Fibroblast of pulmonary artery (primary cell): ENCODE data around the gene KRT25.
A peak's percentile ranks its signal among the peaks of the same experiment; 100 is the strongest.

Experiments
- DNase-seq: peaks from one replicate; pipeline ENCODE4 v3.0.0-alpha.2; 2010; ENCODE audit warnings: low read depth
- H3K4me3 ChIP-seq: replicated peaks from 2 replicates; pipeline ENCODE4 v1.5.1; 2011; ENCODE audit warnings: low read depth, mild to moderate bottlenecking, control low read depth, low read length, moderate library complexity
- TF ChIP-seq, protein P1 (sequence below): IDR thresholded peaks from 2 replicates; pipeline ENCODE4 v1.5.1; 2011; ENCODE audit warnings: mild to moderate bottlenecking, control low read depth, low read length, inconsistent platforms; ENCODE audit errors: missing control alignments

Gene KRT25

DNA sequence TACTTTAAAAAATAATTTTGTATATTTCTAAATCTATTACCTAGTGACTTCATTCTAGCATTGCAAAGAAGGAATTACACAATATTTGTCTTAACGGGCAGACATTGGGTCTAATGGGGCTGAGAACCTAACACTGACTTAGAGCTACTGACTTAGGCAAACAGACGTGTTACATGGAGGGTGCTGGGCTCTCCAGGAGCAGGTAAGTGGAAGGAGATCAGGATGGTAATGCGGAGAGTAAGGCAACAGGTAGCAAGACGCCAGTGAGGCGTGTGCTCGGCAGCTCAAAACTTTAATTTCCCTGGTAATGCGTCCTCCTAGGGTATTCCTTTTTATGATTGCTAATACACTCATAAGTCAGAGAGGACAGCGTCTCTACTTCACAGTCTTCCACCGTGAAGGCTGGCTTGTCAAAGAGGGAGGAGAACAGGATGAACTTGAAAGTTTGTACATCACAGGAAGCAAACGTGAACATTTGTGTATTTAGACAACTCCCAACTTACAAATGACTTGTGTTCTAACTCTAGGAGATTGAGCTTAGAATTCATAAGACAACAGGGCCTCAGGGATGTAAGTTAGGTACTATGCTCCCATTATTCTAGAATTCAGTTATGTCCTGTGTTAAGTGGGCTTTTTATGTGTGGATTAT lies 40.0 kb upstream of the KRT25 start:
- TF ChIP-seq, protein P1, sequence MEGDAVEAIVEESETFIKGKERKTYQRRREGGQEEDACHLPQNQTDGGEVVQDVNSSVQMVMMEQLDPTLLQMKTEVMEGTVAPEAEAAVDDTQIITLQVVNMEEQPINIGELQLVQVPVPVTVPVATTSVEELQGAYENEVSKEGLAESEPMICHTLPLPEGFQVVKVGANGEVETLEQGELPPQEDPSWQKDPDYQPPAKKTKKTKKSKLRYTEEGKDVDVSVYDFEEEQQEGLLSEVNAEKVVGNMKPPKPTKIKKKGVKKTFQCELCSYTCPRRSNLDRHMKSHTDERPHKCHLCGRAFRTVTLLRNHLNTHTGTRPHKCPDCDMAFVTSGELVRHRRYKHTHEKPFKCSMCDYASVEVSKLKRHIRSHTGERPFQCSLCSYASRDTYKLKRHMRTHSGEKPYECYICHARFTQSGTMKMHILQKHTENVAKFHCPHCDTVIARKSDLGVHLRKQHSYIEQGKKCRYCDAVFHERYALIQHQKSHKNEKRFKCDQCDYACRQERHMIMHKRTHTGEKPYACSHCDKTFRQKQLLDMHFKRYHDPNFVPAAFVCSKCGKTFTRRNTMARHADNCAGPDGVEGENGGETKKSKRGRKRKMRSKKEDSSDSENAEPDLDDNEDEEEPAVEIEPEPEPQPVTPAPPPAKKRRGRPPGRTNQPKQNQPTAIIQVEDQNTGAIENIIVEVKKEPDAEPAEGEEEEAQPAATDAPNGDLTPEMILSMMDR: no peak
- no peak for DNase-seq
- no peak overlapping the region for H3K4me3 ChIP-seq

DNA sequence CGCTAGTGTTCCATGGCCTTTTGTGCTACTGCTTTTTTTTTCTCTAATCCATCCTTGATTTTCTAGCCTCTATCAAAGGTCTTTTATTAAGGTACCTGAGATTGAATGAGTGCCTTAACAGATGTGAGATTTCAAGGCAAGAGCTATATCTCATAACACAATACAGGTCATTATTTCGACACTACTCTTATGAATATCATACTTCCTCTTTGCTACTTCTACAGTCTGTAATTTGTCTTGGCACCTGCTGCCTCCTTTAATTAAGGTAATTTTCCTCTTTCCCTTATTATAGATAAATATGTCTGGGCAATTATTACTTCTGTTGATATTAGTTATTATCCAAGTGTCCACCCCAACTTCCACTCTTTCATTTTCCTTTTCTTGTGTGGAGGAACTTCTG lies 39.3 kb upstream of the KRT25 start:
- DNase-seq: no peak
- TF ChIP-seq, protein P1: no peak
- H3K4me3 ChIP-seq: no peak overlapping the region

DNA sequence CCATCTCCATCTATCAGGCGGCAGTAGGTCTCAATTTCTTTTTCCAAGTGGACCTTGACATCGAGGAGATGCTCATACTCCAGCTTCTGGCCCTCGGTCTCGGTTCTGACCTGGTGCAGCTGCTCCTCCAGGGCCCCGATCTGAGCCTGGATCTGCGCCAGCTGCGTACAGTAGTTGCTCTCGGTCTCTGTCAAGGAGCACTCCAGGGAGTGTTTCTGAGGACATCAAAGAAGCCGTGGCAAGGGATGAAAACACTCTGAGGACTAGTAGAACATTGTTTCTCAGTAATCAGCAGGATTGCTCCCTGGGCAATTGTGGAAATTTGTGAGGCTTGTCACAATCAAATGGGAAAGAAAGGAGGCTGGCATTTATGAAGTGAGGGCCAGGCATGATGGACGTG lies 38.7 kb upstream of the KRT25 start:
- no peak for DNase-seq

DNA sequence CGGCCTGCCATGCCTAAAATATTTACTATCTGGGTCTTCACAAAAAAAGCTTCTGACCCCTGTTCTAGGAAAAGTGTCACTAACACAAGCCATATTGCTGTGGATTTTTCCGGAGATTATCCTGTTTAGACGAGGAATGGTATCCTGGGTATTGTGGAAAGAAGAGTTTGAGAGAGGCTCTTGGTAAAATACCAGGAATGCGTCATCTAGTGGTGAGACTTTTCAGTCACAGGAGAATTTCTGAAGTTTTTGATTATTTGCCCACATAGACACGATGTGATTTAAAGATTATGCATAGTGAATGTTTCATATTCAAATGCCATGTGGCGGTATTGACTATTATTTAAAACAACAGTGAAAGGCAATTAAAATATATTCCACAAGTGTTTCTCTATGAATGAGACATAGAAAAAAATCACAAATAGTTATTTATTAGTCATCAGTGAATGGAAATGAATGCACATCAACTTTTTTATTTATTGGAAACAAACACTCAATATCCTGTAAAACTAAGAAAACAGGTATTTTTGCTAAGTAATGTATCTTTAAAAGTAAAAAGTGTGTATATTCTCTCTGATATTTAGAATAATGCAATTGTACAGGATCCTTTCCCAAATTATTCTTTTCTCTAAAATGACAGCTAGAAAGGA lies 36.8 kb upstream of the KRT25 start:
- TF ChIP-seq, protein P1: peak; percentile 72
- DNase-seq: peak; percentile 65
- no peak overlapping the region for H3K4me3 ChIP-seq

More for the DNA sequence above, 38.7 kb upstream of the KRT25 start:
- no peak overlapping the region for H3K4me3 ChIP-seq
- TF ChIP-seq, protein P1: no peak

DNA sequence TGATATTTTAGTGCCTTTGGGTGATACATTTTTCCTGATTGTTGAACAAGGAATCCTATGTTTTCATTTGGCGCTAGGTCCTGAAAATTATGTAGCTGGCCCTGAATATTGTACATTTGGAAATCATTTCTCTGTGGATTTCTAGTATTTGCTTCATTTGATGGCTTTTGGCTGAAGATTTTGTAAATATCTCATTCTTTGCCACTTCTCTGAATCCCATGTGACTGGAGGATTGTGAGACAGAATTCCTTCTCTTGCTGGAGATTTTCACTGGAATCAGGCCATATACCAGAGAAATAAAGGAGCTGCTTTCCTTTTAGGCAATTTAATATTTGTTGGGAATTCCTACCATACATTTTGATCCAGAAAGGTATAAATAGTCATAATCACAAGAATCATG lies 36.0 kb upstream of the KRT25 start:
- DNase-seq: no peak
- TF ChIP-seq, protein P1: no peak
- no peak overlapping the region for H3K4me3 ChIP-seq

DNA sequence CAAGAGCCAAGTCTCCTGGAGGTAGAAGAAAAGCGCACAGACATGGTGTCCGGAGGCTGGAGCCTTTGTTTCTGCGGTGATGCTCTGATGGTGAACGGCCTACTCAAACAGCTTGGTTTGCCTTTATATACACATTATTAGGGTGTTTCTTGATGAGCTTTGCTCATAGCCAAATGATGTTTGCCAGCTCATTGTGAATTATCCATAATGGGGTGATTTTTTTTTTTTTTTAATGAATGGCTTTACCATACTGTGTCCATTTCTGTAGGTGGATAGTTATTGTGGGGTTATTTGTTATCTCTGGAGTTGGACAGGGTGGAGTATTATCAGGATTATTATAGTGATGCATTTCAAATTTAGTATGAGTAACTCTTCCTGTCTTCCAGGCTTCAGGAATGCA lies 27.3 kb upstream of the KRT25 start, which contains the start of gene KRT27:
Gene KRT27 (minus strand): TSS at position 101 of the 400 bp plus-strand sequence. CDS start 57 bp downstream, at position 44.
- TF ChIP-seq, protein P1: no peak
- DNase-seq: no peak

More for the DNA sequence above, 27.3 kb upstream of the KRT25 start, which contains the start of gene KRT27:
- H3K4me3 ChIP-seq: no peak within 1 kb of the TSS
